Measurements from ENCODE around the gene WNK4.
A peak's percentile ranks its signal among the peaks of the same experiment; 100 is the strongest.

WNK4 gene

DNA sequence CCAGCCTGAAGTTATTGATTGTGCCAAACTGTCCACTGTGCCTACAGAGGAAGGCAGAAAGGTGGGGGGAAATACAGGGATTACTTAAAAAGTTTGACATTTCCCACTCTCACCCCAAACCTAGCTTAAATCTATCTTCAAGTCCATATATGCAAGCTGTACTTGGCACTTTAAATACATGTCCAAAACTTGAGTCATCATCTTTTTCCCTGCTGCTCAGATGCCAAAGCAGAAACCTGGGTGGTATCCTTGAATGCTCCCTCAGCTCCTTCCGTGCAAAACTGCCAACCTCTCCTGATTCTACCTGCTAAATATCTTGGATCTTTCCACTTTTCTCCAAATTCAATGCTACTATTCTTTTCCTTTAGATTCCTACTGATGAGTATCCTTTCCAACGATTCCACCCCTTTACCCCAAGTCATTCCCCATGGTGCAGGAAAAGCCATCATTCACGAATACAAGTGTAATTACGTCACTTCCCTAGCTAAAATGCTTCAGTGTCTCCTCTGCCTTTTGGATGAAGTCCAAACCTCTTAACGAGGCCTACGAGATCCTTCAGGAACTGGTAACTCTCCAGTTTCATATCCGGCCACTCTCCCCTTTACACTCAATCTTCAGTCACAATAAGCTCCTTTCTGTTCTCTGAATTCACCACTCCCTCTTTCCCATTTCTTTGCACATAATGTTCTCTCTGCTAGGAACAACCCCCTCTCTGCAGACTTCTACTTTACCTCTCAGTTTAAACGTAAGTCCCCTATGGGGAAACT lies 34.4 kb downstream of the WNK4 start:
- DNase-seq (ENCODE audit: low read depth), result peak; percentile 95
- TF ChIP-seq, protein P1, sequence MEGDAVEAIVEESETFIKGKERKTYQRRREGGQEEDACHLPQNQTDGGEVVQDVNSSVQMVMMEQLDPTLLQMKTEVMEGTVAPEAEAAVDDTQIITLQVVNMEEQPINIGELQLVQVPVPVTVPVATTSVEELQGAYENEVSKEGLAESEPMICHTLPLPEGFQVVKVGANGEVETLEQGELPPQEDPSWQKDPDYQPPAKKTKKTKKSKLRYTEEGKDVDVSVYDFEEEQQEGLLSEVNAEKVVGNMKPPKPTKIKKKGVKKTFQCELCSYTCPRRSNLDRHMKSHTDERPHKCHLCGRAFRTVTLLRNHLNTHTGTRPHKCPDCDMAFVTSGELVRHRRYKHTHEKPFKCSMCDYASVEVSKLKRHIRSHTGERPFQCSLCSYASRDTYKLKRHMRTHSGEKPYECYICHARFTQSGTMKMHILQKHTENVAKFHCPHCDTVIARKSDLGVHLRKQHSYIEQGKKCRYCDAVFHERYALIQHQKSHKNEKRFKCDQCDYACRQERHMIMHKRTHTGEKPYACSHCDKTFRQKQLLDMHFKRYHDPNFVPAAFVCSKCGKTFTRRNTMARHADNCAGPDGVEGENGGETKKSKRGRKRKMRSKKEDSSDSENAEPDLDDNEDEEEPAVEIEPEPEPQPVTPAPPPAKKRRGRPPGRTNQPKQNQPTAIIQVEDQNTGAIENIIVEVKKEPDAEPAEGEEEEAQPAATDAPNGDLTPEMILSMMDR (conservative IDR thresholded peaks at IDR 0.05; ENCODE audit: low read length), result no peak
- H3K4me3 ChIP-seq (ENCODE audit: low read length), result no peak overlapping the region; the same call in 1 of the 2 replicates

DNA sequence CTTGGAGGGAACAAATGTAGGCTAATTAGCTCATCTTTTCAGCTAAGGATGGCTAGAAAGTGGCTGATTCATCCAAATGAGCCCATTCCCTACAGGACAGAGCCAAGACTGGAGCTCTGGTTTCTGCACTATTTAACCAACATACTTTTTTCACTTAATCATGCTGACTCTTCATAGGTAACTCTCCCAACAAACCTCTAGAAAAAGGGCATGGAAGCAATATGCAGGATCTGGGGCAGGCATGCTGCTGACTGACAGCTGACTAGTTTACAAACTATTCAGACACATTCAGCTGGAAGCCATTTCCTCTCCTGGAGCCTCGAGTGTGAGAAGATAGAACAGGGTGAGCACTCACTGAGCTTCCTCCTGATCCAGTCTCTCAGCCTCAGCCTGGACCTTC lies 37.5 kb downstream of the WNK4 start:
- H3K4me3 ChIP-seq (ENCODE audit: low read length), result no peak overlapping the region
- TF ChIP-seq, protein P1 (conservative IDR thresholded peaks at IDR 0.05; ENCODE audit: low read length), result no peak
- peak; percentile 55 for DNase-seq (ENCODE audit: low read depth)

DNA sequence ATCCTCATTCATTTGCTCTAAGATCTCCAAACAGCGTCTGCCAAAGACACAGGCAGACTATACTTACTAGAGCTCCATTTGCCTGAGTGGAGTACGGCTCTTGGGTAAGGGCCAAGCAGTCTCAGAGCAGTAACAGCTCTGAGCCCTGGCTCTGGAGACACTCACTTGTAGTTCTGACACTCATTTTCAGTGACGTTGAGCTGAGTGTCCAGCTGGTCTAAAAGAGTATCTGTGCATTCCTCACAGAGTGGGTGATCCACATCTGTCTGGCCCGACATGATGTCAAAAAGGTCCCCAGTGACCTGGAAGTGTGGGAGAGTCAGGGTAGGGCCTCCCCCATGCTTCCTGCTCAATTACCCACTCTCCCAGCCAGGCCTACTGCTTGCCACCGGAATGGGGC lies 38.0 kb downstream of the WNK4 start:
- H3K4me3 ChIP-seq (ENCODE audit: low read length), result no peak overlapping the region
- TF ChIP-seq, protein P1 (conservative IDR thresholded peaks at IDR 0.05; ENCODE audit: low read length), result no peak
- peak; percentile 36 for DNase-seq (ENCODE audit: low read depth)

DNA sequence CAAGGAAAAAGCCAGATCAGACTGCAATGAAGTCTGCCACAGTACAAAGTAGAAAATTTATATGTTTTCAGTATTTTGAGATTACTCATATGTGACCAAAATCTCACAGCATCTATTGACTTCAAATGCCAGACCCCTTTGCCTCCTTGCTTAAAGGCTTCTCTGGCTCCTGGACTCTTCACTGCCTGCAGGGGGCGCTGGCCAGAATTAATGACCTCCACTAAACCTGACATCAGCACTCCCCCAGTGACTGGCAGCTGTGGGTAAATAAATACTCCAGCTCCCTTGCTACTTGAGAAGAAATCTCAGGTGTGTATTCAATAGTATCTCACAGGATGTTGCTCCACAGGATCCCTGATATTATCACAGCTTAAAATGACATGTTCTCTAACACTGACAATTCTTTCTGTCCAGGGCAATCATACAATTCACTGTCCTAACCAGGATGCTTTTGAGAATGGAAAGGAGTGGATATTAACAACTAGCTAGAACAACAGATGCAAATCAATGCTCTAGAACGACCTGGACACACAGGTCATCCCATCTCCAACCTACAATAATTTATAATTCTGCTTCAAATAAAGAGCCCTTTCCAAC lies 39.6 kb downstream of the WNK4 start:
- no peak overlapping the region for H3K4me3 ChIP-seq (ENCODE audit: low read length)
- TF ChIP-seq, protein P1 (conservative IDR thresholded peaks at IDR 0.05; ENCODE audit: low read length), result peak; percentile 64
- DNase-seq (ENCODE audit: low read depth), result peak; percentile 38

DNA sequence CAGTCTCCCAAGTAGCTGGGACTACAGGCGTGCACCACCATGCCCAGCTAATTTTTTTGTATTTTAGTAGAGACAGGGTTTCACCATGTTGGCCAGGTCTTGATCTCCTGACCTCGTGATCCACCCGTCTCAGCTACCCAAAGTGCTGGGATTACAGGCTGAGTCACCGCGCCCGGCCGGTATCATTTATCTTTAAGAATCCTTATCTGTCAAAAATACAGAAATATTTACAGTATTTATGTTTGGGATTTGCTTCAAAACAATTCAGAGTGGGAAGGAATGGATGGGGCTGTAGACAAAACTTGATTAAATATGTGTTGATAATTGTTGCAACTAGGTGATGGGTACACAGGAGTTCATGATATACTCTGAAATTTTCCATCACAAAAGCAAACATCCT lies 40.8 kb downstream of the WNK4 start:
- no peak for DNase-seq (ENCODE audit: low read depth)
- H3K4me3 ChIP-seq (ENCODE audit: low read length), result no peak overlapping the region
- TF ChIP-seq, protein P1 (conservative IDR thresholded peaks at IDR 0.05; ENCODE audit: low read length), result no peak

DNA sequence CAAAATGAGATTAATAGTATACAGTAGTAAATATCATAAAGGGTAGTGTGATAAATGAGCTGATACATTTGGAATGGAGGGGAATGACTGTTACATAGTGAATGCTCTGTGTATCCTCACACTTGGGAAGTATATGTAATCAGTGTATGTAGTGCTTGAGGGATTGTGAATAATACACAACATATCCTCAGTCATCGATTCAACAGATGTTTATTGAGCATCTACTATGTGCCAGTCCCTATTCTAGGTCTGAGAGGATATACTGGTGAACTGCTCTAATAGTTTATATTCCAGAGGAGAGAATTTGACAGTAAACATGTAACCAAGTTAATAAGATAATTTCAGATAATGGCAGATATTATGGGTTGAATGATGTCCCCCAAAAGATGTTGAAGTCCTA lies 47.1 kb downstream of the WNK4 start:
- no peak for DNase-seq (ENCODE audit: low read depth)
- H3K4me3 ChIP-seq (ENCODE audit: low read length), result no peak overlapping the region
- TF ChIP-seq, protein P1 (conservative IDR thresholded peaks at IDR 0.05; ENCODE audit: low read length), result no peak

DNA sequence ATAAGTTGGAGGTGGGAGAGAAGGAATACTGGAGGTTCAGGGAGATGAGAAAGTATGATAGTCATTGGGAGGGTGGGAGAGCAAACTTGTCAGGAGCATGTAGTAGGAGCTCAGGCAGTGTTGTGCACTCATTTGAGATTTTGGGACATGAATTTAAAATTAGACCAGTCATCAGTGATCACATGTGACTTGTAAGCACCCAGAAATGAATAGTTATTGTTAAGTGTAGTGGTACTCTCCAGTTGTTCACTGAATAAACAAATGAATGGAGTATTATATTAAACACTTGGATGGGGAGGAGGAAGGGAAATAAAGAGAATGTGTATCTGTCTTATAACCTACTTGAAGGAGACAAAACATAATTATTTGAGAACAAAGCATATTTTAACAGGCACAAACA lies 50.6 kb downstream of the WNK4 start:
- H3K4me3 ChIP-seq (ENCODE audit: low read length), result no peak overlapping the region
- no peak for DNase-seq (ENCODE audit: low read depth)
- TF ChIP-seq, protein P1 (conservative IDR thresholded peaks at IDR 0.05; ENCODE audit: low read length), result no peak
